ENCODE measurements around the gene HS1BP3. TPM values are rescaled to one million over a fixed set of nuclear protein-coding genes. Genes with fewer than 3 reads are reported as not detected.
A peak's percentile ranks its signal among the peaks of the same experiment; 100 is the strongest.

HS1BP3 gene
- total and polyA plus RNA-seq, 2 of the 13 experiments (the other 11 are each of a cell fraction or from before 2014, with no cell fraction given): 15.2 to 22.0 TPM

- TF ChIP-seq, protein P1, sequence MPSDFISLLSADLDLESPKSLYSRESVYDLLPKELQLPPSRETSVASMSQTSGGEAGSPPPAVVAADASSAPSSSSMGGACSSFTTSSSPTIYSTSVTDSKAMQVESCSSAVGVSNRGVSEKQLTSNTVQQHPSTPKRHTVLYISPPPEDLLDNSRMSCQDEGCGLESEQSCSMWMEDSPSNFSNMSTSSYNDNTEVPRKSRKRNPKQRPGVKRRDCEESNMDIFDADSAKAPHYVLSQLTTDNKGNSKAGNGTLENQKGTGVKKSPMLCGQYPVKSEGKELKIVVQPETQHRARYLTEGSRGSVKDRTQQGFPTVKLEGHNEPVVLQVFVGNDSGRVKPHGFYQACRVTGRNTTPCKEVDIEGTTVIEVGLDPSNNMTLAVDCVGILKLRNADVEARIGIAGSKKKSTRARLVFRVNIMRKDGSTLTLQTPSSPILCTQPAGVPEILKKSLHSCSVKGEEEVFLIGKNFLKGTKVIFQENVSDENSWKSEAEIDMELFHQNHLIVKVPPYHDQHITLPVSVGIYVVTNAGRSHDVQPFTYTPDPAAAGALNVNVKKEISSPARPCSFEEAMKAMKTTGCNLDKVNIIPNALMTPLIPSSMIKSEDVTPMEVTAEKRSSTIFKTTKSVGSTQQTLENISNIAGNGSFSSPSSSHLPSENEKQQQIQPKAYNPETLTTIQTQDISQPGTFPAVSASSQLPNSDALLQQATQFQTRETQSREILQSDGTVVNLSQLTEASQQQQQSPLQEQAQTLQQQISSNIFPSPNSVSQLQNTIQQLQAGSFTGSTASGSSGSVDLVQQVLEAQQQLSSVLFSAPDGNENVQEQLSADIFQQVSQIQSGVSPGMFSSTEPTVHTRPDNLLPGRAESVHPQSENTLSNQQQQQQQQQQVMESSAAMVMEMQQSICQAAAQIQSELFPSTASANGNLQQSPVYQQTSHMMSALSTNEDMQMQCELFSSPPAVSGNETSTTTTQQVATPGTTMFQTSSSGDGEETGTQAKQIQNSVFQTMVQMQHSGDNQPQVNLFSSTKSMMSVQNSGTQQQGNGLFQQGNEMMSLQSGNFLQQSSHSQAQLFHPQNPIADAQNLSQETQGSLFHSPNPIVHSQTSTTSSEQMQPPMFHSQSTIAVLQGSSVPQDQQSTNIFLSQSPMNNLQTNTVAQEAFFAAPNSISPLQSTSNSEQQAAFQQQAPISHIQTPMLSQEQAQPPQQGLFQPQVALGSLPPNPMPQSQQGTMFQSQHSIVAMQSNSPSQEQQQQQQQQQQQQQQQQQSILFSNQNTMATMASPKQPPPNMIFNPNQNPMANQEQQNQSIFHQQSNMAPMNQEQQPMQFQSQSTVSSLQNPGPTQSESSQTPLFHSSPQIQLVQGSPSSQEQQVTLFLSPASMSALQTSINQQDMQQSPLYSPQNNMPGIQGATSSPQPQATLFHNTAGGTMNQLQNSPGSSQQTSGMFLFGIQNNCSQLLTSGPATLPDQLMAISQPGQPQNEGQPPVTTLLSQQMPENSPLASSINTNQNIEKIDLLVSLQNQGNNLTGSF (CRISPR knock-in tag; IDR thresholded peaks at IDR 0.05): 0 out of 2 replicates have a peak, but pooled peaks have one; percentile 31
- TF ChIP-seq DNMT3B (CRISPR knock-in tag; conservative IDR thresholded peaks at IDR 0.05) (no peak), ZNF362 (CRISPR knock-in tag; IDR thresholded peaks at IDR 0.05; ENCODE audit: borderline replicate concordance) (peak; percentile 35; the same call in 1 of the 2 replicates), HOXA7 (CRISPR knock-in tag; IDR thresholded peaks at IDR 0.05) (0 out of 2 replicates have a peak, but pooled peaks have one; percentile 46), HDAC1 (CRISPR knock-in tag; IDR thresholded peaks at IDR 0.05) (peak; percentile 68), SNAPC4 (CRISPR knock-in tag; IDR thresholded peaks at IDR 0.05) (peak; percentile 61; the same call in 1 of the 2 replicates), KDM1A (CRISPR knock-in tag; IDR thresholded peaks at IDR 0.05) (no peak), HDAC2 (CRISPR knock-in tag; IDR thresholded peaks at IDR 0.05) (no peak; the same call in 1 of the 2 replicates), PHF8 (CRISPR knock-in tag; IDR thresholded peaks at IDR 0.05) (peak; percentile 75), JUND (CRISPR knock-in tag; IDR thresholded peaks at IDR 0.05) (no peak)
- TF ChIP-seq, protein P2, sequence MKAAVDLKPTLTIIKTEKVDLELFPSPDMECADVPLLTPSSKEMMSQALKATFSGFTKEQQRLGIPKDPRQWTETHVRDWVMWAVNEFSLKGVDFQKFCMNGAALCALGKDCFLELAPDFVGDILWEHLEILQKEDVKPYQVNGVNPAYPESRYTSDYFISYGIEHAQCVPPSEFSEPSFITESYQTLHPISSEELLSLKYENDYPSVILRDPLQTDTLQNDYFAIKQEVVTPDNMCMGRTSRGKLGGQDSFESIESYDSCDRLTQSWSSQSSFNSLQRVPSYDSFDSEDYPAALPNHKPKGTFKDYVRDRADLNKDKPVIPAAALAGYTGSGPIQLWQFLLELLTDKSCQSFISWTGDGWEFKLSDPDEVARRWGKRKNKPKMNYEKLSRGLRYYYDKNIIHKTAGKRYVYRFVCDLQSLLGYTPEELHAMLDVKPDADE (CRISPR knock-in tag; IDR thresholded peaks at IDR 0.05): 0 out of 2 replicates have a peak, but pooled peaks have one; percentile 25
- TF ChIP-seq, protein P3, sequence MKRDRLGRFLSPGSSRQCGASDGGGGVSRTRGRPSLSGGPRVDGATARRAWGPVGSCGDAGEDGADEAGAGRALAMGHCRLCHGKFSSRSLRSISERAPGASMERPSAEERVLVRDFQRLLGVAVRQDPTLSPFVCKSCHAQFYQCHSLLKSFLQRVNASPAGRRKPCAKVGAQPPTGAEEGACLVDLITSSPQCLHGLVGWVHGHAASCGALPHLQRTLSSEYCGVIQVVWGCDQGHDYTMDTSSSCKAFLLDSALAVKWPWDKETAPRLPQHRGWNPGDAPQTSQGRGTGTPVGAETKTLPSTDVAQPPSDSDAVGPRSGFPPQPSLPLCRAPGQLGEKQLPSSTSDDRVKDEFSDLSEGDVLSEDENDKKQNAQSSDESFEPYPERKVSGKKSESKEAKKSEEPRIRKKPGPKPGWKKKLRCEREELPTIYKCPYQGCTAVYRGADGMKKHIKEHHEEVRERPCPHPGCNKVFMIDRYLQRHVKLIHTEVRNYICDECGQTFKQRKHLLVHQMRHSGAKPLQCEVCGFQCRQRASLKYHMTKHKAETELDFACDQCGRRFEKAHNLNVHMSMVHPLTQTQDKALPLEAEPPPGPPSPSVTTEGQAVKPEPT (CRISPR knock-in tag; IDR thresholded peaks at IDR 0.05; ENCODE audit: low read depth): 0 out of 2 replicates have a peak, but pooled peaks have one; percentile 58
Observed at GRCh38 chr2:20667531-20668401, 16.9 kb upstream of the HS1BP3 start (continued).

Data from HepG2 (cell line).